ENCODE measurements around the gene LYSMD1. TPM values are rescaled to one million over a fixed set of nuclear protein-coding genes. Genes with fewer than 3 reads are reported as not detected.

The LYSMD1 gene
- polyA plus RNA-seq, 1 of the 3 experiments (the other 2 are of a cell fraction): 4.5 TPM

DNA sequence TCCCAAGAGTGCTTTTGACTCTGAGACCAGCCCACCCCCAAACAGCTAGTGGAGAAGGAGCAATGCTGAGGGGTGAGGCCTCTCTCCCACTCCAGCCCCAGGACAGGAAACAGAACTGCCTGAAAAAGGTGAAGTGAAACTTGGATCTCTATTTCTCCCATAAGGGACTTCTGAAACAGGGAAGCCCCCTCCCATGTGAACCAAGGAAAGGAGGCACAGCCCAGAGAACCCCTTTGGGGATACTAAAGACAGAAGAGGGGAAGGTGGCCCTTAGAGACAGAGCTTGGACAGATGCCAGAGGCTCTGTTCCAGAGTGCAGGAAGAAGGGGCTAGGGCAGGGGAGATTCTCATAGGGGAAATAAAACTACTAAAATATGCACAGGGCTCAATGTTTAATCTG lies 6.3 kb downstream of the LYSMD1 start (continued):
- no peak for TF ChIP-seq GATA2 (CRISPR knock-in tag; IDR thresholded peaks at IDR 0.05)

DNA sequence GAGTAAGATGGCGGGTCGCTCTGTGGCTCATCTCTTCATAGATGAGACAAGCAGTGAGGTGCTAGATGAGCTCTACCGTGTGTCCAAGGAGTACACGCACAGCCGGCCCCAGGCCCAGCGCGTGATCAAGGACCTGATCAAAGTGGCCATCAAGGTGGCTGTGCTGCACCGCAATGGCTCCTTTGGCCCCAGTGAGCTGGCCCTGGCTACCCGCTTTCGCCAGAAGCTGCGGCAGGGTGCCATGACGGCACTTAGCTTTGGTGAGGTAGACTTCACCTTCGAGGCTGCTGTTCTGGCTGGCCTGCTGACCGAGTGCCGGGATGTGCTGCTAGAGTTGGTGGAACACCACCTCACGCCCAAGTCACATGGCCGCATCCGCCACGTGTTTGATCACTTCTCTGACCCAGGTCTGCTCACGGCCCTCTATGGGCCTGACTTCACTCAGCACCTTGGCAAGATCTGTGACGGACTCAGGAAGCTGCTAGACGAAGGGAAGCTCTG lies 6.9 kb downstream of the LYSMD1 start:
- Histone ChIP-seq H3K27me3 (ENCODE audit: insufficient read depth) (no peaks in the 10 kb centered on the region), H3K9me3 (no peaks in the 10 kb centered on the region), H3K27ac (ENCODE audit: low read depth in 2 of 2, low read length in 1 of 2) (no peak overlapping the region), H3K4me2 (no peak overlapping the region), H3K79me2 (ENCODE audit: insufficient read depth) (peaks cover 2% of the 10 kb centered on the region; the same call in 1 of the 2 replicates), H3K4me3 (ENCODE audit: low read depth in 2 of 2, low read length in 1 of 2) (no peak overlapping the region), H3K9me2 (no peaks in the 10 kb centered on the region), H4K20me1 (ENCODE audit: insufficient read depth) (no peaks in the 10 kb centered on the region), H3K4me1 (ENCODE audit: control insufficient read depth in 1 of 2, insufficient read depth in 2 of 2, low read depth in 1 of 2, low read length in 1 of 2) (no peaks in the 10 kb centered on the region), H3K36me3 (replicated peaks in 1 of 2; ENCODE audit: control insufficient read depth in 1 of 2, insufficient read depth in 2 of 2, low read length in 1 of 2) (peaks cover 9 to 40% of the 10 kb centered on the region in 2 experiments), H3F3A (replicated peaks; ENCODE audit: insufficient read depth) (peaks cover 5% of the 10 kb centered on the region), H2AFZ (ENCODE audit: low read depth) (no peak overlapping the region), H3K9ac (no peak overlapping the region)
- TF ChIP-seq, protein P1, sequence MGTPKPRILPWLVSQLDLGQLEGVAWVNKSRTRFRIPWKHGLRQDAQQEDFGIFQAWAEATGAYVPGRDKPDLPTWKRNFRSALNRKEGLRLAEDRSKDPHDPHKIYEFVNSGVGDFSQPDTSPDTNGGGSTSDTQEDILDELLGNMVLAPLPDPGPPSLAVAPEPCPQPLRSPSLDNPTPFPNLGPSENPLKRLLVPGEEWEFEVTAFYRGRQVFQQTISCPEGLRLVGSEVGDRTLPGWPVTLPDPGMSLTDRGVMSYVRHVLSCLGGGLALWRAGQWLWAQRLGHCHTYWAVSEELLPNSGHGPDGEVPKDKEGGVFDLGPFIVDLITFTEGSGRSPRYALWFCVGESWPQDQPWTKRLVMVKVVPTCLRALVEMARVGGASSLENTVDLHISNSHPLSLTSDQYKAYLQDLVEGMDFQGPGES (IDR thresholded peaks at IDR 0.05; ENCODE audit: low read depth, low read length): no peak
- TF ChIP-seq, protein P2, sequence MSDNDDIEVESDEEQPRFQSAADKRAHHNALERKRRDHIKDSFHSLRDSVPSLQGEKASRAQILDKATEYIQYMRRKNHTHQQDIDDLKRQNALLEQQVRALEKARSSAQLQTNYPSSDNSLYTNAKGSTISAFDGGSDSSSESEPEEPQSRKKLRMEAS (IDR thresholded peaks at IDR 0.05; ENCODE audit: low read depth): no peak
- TF ChIP-seq, protein P3, sequence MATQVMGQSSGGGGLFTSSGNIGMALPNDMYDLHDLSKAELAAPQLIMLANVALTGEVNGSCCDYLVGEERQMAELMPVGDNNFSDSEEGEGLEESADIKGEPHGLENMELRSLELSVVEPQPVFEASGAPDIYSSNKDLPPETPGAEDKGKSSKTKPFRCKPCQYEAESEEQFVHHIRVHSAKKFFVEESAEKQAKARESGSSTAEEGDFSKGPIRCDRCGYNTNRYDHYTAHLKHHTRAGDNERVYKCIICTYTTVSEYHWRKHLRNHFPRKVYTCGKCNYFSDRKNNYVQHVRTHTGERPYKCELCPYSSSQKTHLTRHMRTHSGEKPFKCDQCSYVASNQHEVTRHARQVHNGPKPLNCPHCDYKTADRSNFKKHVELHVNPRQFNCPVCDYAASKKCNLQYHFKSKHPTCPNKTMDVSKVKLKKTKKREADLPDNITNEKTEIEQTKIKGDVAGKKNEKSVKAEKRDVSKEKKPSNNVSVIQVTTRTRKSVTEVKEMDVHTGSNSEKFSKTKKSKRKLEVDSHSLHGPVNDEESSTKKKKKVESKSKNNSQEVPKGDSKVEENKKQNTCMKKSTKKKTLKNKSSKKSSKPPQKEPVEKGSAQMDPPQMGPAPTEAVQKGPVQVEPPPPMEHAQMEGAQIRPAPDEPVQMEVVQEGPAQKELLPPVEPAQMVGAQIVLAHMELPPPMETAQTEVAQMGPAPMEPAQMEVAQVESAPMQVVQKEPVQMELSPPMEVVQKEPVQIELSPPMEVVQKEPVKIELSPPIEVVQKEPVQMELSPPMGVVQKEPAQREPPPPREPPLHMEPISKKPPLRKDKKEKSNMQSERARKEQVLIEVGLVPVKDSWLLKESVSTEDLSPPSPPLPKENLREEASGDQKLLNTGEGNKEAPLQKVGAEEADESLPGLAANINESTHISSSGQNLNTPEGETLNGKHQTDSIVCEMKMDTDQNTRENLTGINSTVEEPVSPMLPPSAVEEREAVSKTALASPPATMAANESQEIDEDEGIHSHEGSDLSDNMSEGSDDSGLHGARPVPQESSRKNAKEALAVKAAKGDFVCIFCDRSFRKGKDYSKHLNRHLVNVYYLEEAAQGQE (IDR thresholded peaks at IDR 0.05; ENCODE audit: low read depth, low read length): no peak
- TF ChIP-seq, protein P4, sequence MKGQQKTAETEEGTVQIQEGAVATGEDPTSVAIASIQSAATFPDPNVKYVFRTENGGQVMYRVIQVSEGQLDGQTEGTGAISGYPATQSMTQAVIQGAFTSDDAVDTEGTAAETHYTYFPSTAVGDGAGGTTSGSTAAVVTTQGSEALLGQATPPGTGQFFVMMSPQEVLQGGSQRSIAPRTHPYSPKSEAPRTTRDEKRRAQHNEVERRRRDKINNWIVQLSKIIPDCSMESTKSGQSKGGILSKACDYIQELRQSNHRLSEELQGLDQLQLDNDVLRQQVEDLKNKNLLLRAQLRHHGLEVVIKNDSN (IDR thresholded peaks at IDR 0.05; ENCODE audit: borderline replicate concordance, low read depth): no peak
- no peak for TF ChIP-seq FOSL2 (IDR thresholded peaks at IDR 0.05; ENCODE audit: borderline replicate concordance, low read depth)
- TF ChIP-seq GABPA (IDR thresholded peaks at IDR 0.05; ENCODE audit: low read depth): no peak
- DNase-seq: no peak
- ChIA-PET POLR2A (no interaction called here), CTCF (interaction anchor here (1.2 to 6.6 kb wide), 2 partner anchors 59 to 163 kb away, joined by 3 to 113 read pairs; no protein-coding TSS in a partner anchor)
- 93% methylated on average over 20 of the region's 22 CpGs for WGBS (ENCODE audit: low lambda C conversion rate)

DNA sequence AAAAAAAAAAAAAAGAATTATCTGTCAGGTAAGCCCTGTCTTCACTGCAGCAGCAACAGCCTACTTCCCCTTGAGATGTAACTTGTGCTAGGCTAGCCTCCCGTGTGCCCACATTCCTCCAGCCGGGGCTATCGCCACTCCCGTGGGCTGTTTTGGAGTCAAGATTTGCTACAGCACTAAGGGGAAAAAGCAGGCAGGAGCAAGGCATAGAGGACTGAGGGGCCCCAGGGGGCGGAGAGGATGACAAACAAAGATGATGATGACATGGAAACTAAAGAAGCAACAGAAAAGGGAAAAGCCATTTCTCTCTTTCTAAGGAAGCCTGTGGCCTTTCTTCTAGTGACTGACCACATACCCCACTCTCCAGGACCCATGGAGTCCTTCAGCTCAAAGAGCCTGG lies 7.4 kb downstream of the LYSMD1 start:
- no peak overlapping the region for H3K27ac ChIP-seq (ENCODE audit: low read depth in 2 of 2, low read length in 1 of 2)
- H3K4me2 ChIP-seq: no peak overlapping the region
- H3K9ac ChIP-seq: no peak overlapping the region
- no peak for DNase-seq
- peaks cover 5% of the 10 kb centered on the region for H3F3A ChIP-seq (replicated peaks; ENCODE audit: insufficient read depth)
- H3K4me1 ChIP-seq (ENCODE audit: control insufficient read depth in 1 of 2, insufficient read depth in 2 of 2, low read depth in 1 of 2, low read length in 1 of 2): no peaks in the 10 kb centered on the region
- no peaks in the 10 kb centered on the region for H3K9me2 ChIP-seq
- POLR2A ChIA-PET: no interaction called here
- no peak overlapping the region for H3K4me3 ChIP-seq (ENCODE audit: low read depth in 2 of 2, low read length in 1 of 2)
- no peaks in the 10 kb centered on the region for H4K20me1 ChIP-seq (ENCODE audit: insufficient read depth)
- H3K79me2 ChIP-seq (ENCODE audit: insufficient read depth): no peaks in the 10 kb centered on the region
- TF ChIP-seq, protein P5, sequence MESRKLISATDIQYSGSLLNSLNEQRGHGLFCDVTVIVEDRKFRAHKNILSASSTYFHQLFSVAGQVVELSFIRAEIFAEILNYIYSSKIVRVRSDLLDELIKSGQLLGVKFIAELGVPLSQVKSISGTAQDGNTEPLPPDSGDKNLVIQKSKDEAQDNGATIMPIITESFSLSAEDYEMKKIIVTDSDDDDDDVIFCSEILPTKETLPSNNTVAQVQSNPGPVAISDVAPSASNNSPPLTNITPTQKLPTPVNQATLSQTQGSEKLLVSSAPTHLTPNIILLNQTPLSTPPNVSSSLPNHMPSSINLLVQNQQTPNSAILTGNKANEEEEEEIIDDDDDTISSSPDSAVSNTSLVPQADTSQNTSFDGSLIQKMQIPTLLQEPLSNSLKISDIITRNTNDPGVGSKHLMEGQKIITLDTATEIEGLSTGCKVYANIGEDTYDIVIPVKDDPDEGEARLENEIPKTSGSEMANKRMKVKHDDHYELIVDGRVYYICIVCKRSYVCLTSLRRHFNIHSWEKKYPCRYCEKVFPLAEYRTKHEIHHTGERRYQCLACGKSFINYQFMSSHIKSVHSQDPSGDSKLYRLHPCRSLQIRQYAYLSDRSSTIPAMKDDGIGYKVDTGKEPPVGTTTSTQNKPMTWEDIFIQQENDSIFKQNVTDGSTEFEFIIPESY (IDR thresholded peaks at IDR 0.05; ENCODE audit: borderline replicate concordance, low read depth): no peak
- H2AFZ ChIP-seq (ENCODE audit: low read depth): no peak overlapping the region
- WGBS (ENCODE audit: low lambda C conversion rate): 93% methylated on average over 5 of the region's 5 CpGs
- H3K9me3 ChIP-seq: no peaks in the 10 kb centered on the region
- peaks cover 9 to 40% of the 10 kb centered on the region in 2 experiments for H3K36me3 ChIP-seq (replicated peaks in 1 of 2; ENCODE audit: control insufficient read depth in 1 of 2, insufficient read depth in 2 of 2, low read length in 1 of 2)
- CTCF ChIA-PET: interaction anchor here (1.2 to 6.6 kb wide), 4 partner anchors 14 to 162 kb away, joined by 3 to 113 read pairs (median 30); partner anchors contain the start of gene SEMA6C
- no peaks in the 10 kb centered on the region for H3K27me3 ChIP-seq (ENCODE audit: insufficient read depth)
